GM12874 (cell line): ENCODE measurements around the gene IRAK1.

Source experiments
- CTCF ChIP-seq: IDR thresholded peaks from 2 replicates; pipeline ENCODE4 v1.5.1; 2011; ENCODE audit warnings: low read depth, mild to moderate bottlenecking, control low read depth, low read length, moderate library complexity; ENCODE audit not compliant: insufficient read depth

The IRAK1 gene

GRCh38 chrX:154019633-154020528 is at the start of gene IRAK1:
TSS of gene IRAK1 (minus strand) at chrX:154019902. CDS start at chrX:154019812, 90 bp downstream.
- no peak for TF ChIP-seq CTCF

GRCh38 chrX:154068560-154068959 is 48.9 kb upstream of the IRAK1 start:
- TF ChIP-seq CTCF: no peak

DNA sequence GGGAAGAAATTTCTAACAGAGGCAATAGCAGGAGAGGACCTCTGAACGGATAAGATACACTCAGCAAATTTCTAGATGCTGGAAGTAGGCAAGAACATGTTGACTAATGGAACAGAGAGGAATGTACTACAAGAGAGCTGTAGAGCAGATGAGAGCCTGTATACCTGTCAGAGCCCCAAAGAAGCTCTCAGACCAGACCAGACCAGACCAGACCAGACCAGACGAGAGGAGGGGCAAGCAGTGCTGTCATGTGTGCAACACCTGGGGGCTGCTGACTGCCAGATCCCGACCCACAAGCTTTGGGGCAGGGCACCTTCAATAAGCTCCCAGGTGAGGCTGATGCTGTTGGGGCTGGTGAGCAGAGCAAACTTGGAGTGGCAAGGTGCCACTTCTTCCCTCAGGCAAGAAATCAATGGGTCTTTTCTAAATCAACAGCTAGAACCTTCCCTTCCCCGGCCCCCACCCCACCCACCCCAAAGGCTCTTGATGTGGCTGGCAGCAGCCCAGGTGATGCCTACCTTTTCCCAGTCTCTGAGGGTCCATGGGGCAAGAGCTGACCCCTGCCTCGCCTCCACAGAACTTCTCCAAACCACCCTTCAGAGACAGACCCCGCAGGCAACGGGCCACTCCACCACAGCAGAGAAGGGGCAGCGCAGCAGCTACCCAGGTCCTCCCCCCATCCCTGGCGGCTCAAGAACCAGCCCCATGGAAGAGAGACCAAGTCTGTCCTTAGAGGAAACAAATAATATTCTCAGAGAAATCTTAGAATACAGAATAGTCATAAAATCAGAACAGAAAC is 45.1 kb upstream of the IRAK1 start:
- no peak for TF ChIP-seq CTCF

- TF ChIP-seq CTCF: no peak
These were observed 43.5 kb upstream of the IRAK1 start for GRCh38 chrX:154063234-154063633.

- no peak for TF ChIP-seq CTCF
These were observed 42.1 kb upstream of the IRAK1 start for GRCh38 chrX:154061801-154062200.

DNA sequence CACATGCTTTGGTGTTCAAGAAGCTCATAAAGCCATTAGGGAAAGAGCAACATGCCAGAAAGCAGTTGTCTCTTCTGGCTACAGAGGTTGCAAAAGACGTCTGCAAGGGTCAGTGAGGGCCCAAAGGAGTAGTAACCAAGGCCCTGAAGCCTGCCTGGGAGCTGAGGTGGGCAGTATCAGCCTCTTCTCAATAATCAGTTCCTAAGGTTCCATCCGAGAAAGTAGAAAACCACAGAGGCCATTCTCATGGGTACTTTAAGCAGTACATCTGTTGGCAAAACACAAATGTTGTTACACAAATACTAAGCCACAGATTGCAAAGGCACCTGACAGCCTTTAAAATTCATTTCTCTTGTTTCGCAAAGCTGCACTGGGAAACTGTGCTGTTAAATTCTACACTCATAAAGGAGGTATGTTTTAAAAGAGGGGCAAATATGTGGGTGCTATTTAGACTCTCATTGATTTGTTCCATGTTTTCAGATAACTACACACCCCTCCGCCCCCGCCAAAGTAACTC is 40.1 kb upstream of the IRAK1 start:
- TF ChIP-seq CTCF: no peak

- no peak for TF ChIP-seq CTCF
These were observed 39.5 kb upstream of the IRAK1 start for GRCh38 chrX:154059231-154059630.
